ENCODE measurements around the gene SUPT4H1. TPM values are rescaled to one million over a fixed set of nuclear protein-coding genes. Genes with fewer than 3 reads are reported as not detected.

Gene SUPT4H1
- total and polyA plus RNA-seq, 2 experiments from 2014 or later, result 82.2 to 83.7 TPM

DNA sequence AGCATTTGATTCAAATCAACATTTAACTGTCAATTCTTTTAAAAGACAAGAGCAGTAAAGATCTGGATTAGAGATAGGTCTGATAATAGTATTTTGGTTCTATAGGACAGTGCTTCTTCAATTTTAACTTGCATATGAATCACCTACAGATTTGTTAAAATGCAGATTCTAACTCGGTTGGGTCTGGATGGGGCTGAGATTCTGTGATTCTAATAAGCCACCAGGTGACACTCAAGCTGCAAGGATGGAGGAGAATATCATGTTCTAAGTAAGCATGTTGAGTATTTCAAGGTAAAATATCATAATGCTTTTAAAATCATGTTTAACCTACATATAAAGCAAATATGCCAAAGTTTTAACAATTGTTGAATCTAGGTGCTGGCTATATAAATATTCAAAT, 39.2 kb downstream of the SUPT4H1 start (continued):
- no peak for TF ChIP-seq ZNF462 (CRISPR knock-in tag; IDR thresholded peaks at IDR 0.05)

DNA sequence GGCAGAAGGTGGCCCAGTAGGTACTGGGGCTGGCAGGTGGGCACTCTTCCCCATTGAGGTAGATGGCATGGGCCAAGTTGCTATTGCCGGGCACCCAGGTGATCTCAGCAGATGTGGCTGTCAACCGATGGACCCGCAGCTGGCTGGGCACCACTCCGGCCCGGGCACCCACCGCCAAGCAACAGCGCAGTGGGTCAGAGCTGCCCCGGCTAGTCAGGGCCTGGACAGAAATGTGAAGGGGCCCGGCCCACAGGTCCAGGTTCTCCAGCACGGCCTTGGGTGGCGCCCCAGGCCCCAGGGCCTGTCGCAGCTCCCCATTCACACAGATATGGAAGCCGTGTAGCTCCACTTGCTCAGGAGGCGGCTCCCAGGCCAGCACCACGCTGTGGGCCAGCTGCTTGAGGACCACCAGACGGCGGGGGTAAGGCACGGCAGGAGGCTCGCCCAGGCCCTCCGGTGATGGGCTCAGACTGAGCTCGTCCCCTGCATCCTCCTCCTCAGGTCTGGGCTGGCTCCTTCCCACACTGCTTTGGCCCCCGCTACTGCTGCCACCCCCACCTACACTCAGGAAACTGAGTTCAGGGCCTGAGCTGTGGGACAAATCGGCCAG, 39.9 kb downstream of the SUPT4H1 start:
- H3K4me1 ChIP-seq (ENCODE audit: insufficient read depth), result no peaks in the 10 kb centered on the region
- no peaks in the 10 kb centered on the region for H3K36me3 ChIP-seq (ENCODE audit: insufficient read depth)
- H3K79me2 ChIP-seq (replicated peaks; ENCODE audit: insufficient read depth), result no peaks in the 10 kb centered on the region
- TF ChIP-seq POLR2AphosphoS5 (IDR thresholded peaks at IDR 0.05; ENCODE audit: low read depth), result no peak
- TF ChIP-seq CREB1 (CRISPR knock-in tag; IDR thresholded peaks at IDR 0.05; ENCODE audit: low read depth), result no peak
- no peak for TF ChIP-seq EZH2phosphoT487 (IDR thresholded peaks at IDR 0.05; ENCODE audit: unreplicated experiment)
- TF ChIP-seq ZNF331 (CRISPR knock-in tag; IDR thresholded peaks at IDR 0.05; ENCODE audit: low read depth), result no peak
- TF ChIP-seq, protein P1, sequence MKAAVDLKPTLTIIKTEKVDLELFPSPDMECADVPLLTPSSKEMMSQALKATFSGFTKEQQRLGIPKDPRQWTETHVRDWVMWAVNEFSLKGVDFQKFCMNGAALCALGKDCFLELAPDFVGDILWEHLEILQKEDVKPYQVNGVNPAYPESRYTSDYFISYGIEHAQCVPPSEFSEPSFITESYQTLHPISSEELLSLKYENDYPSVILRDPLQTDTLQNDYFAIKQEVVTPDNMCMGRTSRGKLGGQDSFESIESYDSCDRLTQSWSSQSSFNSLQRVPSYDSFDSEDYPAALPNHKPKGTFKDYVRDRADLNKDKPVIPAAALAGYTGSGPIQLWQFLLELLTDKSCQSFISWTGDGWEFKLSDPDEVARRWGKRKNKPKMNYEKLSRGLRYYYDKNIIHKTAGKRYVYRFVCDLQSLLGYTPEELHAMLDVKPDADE (IDR thresholded peaks at IDR 0.05), result no peak
- no peak for TF ChIP-seq STAT1 (IDR thresholded peaks at IDR 0.05; ENCODE audit: unreplicated experiment)
- no peak for TF ChIP-seq CTCF (conservative IDR thresholded peaks at IDR 0.05; ENCODE audit: low read depth in 2 of 2)
- TF ChIP-seq ZNF114 (CRISPR knock-in tag; IDR thresholded peaks at IDR 0.05), result no peak
- TF ChIP-seq REST (IDR thresholded peaks at IDR 0.05; ENCODE audit: unreplicated experiment), result no peak
- Mint-ChIP-seq H3K27ac (no peak overlapping the region), H3K9me3 (no peaks in the 10 kb centered on the region), H3K36me3 (ENCODE audit: low read depth) (no peaks in the 10 kb centered on the region), H3K4me3 (no peak overlapping the region), H3K27me3 (ENCODE audit: insufficient read depth, low read depth, poor library complexity) (peaks cover 3% of the 10 kb centered on the region), H3K4me1 (peaks cover 18% of the 10 kb centered on the region)
- no peaks in the 10 kb centered on the region for H3F3A ChIP-seq (replicated peaks; ENCODE audit: low read depth)
- ATAC-seq, result no peak
- no peaks in the 10 kb centered on the region for H3K27me3 ChIP-seq (ENCODE audit: insufficient read depth)
- no peaks in the 10 kb centered on the region for H3K9me2 ChIP-seq (ENCODE audit: insufficient read depth)
- DNase-seq (ENCODE audit: low spot score), result no peak
- H4K20me1 ChIP-seq (replicated peaks; ENCODE audit: insufficient read depth), result no peaks in the 10 kb centered on the region
- no peak overlapping the region for H3K27ac ChIP-seq (ENCODE audit: low read depth)
- no peak overlapping the region for H3K4me2 ChIP-seq
- H2AFZ ChIP-seq, result no peak overlapping the region
- H3K4me3 ChIP-seq, result no peak overlapping the region
